Adipocyte (in vitro differentiated cells): ENCODE results near the gene CNKSR1.

Experiments used
- DNase-seq: peaks from one replicate; pipeline ENCODE4 v3.0.0-alpha.2; 2015; ENCODE audit warnings: low read depth
- H3K27me3 ChIP-seq: replicated peaks from 2 replicates; pipeline ENCODE4 v1.7.0; 2013; ENCODE audit warnings: mild to moderate bottlenecking, low read length, moderate library complexity; ENCODE audit not compliant: control insufficient read depth, insufficient read depth
- H3K36me3 ChIP-seq: 2 replicates; pipeline ENCODE4 v1.7.0; 2013; ENCODE audit warnings: low read length, mild to moderate bottlenecking, moderate library complexity; ENCODE audit not compliant: control insufficient read depth, insufficient read depth, severe bottlenecking
- H3K4me1 ChIP-seq: 2 replicates; pipeline ENCODE4 v1.7.0; 2013; ENCODE audit warnings: mild to moderate bottlenecking, low read length, moderate library complexity; ENCODE audit not compliant: control insufficient read depth, insufficient read depth
- H3K4me3 ChIP-seq: 2 replicates; pipeline ENCODE4 v1.7.0; 2013; ENCODE audit warnings: mild to moderate bottlenecking, low read length, moderate library complexity
- H3K9ac ChIP-seq: 2 replicates; pipeline ENCODE4 v1.7.0; 2013; ENCODE audit warnings: mild to moderate bottlenecking, low read length, moderate library complexity
- H3K9me3 ChIP-seq: 2 replicates; pipeline ENCODE4 v1.7.0; 2013; ENCODE audit warnings: mild to moderate bottlenecking, low read length, moderate library complexity; ENCODE audit not compliant: control insufficient read depth

CNKSR1 gene, protein sequence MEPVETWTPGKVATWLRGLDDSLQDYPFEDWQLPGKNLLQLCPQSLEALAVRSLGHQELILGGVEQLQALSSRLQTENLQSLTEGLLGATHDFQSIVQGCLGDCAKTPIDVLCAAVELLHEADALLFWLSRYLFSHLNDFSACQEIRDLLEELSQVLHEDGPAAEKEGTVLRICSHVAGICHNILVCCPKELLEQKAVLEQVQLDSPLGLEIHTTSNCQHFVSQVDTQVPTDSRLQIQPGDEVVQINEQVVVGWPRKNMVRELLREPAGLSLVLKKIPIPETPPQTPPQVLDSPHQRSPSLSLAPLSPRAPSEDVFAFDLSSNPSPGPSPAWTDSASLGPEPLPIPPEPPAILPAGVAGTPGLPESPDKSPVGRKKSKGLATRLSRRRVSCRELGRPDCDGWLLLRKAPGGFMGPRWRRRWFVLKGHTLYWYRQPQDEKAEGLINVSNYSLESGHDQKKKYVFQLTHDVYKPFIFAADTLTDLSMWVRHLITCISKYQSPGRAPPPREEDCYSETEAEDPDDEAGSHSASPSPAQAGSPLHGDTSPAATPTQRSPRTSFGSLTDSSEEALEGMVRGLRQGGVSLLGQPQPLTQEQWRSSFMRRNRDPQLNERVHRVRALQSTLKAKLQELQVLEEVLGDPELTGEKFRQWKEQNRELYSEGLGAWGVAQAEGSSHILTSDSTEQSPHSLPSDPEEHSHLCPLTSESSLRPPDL

GRCh38 chr1:26177182-26177684 lies at the start of gene CNKSR1:
Gene CNKSR1 (plus strand): TSS chr1:26177491. CDS start chr1:26177548, 57 bp downstream.
- H3K4me3 ChIP-seq = no peak within 1 kb of the TSS
- DNase-seq = no peak

DNA sequence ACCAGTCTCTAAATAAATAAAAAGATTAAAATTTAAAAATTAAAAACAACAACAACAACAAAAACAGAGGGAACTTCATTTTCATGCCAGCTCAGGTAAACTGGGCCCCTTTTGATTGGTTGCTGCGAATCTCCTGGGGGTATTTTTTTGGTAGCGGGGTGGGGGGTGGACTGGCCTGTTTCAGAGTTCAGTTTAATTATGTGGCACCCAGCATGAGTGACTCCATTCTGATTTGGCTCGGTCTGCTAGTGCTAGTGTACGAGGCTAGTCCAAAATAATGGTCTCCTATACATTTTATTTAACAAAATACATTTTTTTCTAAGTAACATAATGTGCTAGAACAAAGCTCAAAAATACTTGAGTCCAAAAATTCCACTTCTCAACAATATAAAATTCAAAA lies 47.5 kb upstream of the CNKSR1 start:
- no peak for DNase-seq
- Histone ChIP-seq H3K9me3 (no peaks in the 10 kb centered on the region), H3K9ac (no peak overlapping the region), H3K27me3 (no peaks in the 10 kb centered on the region), H3K4me1 (peaks cover 15% of the 10 kb centered on the region), H3K36me3 (no peaks in the 10 kb centered on the region), H3K4me3 (no peak overlapping the region)

More at GRCh38 chr1:26177182-26177684, at the start of gene CNKSR1:
- H3K27me3 ChIP-seq = no peaks in the 10 kb centered on the region
- H3K4me1 ChIP-seq = no peaks in the 10 kb centered on the region
- H3K9ac ChIP-seq = no peak within 1 kb of the TSS
- H3K9me3 ChIP-seq = no peaks in the 10 kb centered on the region
- no peaks in the 10 kb centered on the region for H3K36me3 ChIP-seq

DNA sequence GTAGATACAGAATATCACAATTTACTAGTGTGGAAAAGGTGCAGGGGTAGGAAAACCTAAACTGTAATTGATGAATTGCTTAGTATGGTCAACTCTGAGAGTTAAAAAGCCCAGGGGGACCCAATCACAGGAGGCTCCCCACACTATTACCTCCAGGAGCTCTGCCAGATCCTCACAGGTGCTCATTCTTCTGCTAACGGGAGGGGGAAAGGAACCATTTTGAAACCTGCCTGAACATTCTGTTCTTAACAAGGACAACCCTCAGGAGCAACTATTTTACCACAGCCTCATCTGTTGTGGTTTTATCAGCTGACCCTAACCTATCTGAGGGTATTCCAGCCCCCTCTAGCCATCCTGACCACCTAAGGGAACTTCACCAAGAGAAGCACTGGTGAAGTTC lies 46.6 kb upstream of the CNKSR1 start:
- Histone ChIP-seq H3K4me1 (peaks cover 15% of the 10 kb centered on the region), H3K9ac (no peak overlapping the region), H3K4me3 (no peak overlapping the region), H3K9me3 (no peaks in the 10 kb centered on the region), H3K36me3 (no peaks in the 10 kb centered on the region), H3K27me3 (no peaks in the 10 kb centered on the region)
- no peak for DNase-seq

DNA sequence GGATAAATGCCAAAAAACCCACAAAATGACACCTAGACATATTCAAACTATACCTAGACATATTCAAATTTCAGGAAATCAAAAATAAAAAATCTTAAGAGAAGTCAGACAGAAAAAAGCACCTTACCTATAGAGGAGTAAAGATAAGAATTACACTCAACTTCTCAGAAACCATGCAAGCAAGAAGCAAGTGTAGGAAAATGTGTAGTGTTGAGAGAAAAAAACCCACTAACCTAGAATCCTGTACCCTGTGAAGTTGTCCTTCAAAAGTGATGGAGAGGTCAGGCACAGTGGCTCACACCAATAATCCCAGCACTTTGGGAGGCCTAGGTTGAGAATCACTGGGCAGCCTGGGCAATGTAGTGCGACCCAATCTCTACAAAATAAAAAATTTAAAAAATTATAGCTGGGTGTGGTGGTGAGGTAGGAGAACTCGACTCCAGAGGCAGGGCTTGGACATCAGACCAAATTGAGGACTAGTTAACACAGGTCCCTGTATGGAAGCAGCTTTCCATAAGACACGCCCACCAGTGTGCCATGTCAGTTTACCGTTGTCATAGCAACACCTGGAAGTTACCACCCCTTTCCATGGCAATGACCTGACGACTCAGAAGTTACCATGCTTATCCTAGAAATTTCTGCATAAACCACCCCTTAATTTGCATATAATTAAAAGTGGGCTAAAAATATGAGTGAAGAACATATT lies 45.0 kb upstream of the CNKSR1 start:
- Histone ChIP-seq H3K9ac (no peak overlapping the region), H3K4me1 (peaks cover 4% of the 10 kb centered on the region), H3K27me3 (no peaks in the 10 kb centered on the region), H3K9me3 (no peaks in the 10 kb centered on the region), H3K4me3 (no peak overlapping the region), H3K36me3 (no peaks in the 10 kb centered on the region)
- no peak for DNase-seq

DNA sequence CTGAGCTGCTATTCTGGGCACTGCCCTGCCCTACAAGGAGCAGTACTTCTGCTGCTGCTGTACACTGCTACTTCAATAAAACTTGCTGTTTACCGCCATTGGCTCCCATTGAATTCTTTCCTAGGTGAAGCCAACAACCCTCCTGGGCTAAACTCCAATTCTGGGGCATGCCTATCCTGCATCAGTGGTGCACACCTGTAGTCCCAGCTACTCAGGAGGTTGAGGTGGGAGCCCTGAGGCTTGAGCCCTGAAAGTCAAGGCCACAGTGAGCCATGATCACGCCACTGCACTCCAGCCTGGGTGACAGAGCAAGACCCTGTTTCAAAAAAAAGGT lies 44.5 kb upstream of the CNKSR1 start:
- Histone ChIP-seq H3K9ac (no peak overlapping the region), H3K4me1 (no peaks in the 10 kb centered on the region), H3K36me3 (no peaks in the 10 kb centered on the region), H3K27me3 (no peaks in the 10 kb centered on the region), H3K9me3 (no peaks in the 10 kb centered on the region), H3K4me3 (no peak overlapping the region)
- no peak for DNase-seq

- no peak for DNase-seq
- no peak overlapping the region for H3K4me3 ChIP-seq
Measured at GRCh38 chr1:26134466-26134865, 42.8 kb upstream of the CNKSR1 start.

DNA sequence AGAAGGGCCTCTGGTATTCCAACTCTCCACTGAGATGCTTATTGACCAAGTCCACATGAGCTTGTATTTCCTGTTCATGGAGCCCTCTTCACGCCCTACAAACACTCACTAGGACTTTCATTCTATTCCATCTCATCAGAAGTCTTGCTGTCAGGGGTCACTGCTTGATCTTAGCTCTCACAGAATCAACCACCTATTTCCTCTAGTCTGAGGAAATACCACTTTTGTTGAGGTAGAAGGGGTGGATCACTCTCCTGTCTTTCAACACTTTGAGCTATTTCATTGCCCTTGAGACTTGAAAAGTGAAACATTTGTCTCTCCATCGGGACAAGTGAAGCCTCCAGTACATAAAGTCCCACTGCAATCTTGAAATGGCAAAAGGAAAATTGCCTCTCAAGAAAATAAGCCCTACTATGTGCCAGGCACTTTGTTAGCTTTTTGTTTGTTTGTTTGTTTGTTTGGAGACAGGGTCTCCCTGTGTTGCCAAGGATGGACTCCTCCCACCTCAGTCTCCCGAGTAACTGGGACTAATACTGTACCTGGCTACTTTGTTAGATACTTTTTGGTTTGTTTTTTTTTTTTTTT lies 38.2 kb upstream of the CNKSR1 start:
- no peaks in the 10 kb centered on the region for H3K9me3 ChIP-seq
- H3K9ac ChIP-seq = no peak overlapping the region
- no peak overlapping the region for H3K4me3 ChIP-seq
- no peak for DNase-seq
- H3K4me1 ChIP-seq = no peaks in the 10 kb centered on the region
- H3K27me3 ChIP-seq = no peaks in the 10 kb centered on the region
- H3K36me3 ChIP-seq = no peaks in the 10 kb centered on the region

More at GRCh38 chr1:26134466-26134865, 42.8 kb upstream of the CNKSR1 start:
- H3K9ac ChIP-seq = no peak overlapping the region
- no peaks in the 10 kb centered on the region for H3K36me3 ChIP-seq
- H3K9me3 ChIP-seq = no peaks in the 10 kb centered on the region
- no peaks in the 10 kb centered on the region for H3K27me3 ChIP-seq
- H3K4me1 ChIP-seq = no peaks in the 10 kb centered on the region

DNA sequence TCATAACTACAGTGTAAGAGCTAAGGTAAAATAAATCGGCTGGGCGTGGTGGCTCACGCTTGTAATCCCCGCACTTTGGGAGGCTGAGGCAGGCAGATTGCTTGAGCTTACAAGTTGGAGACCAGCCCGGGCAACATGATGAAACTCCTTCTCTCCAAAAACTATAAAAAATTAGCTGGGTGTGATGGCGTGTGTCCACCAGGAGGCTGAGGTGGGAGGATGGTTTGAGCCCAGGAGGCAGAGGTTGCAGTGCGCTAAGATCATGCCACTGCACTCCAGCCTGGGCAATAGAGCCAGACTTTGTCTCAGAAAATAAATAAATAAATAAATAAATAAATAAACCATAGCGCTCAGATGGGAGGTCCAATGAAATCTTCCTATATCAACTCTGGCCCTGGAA lies 35.1 kb upstream of the CNKSR1 start:
- Histone ChIP-seq H3K27me3 (peaks cover 15% of the 10 kb centered on the region), H3K9me3 (no peaks in the 10 kb centered on the region), H3K4me1 (no peaks in the 10 kb centered on the region), H3K9ac (no peak overlapping the region), H3K4me3 (no peak overlapping the region), H3K36me3 (no peaks in the 10 kb centered on the region)
- no peak for DNase-seq

DNA sequence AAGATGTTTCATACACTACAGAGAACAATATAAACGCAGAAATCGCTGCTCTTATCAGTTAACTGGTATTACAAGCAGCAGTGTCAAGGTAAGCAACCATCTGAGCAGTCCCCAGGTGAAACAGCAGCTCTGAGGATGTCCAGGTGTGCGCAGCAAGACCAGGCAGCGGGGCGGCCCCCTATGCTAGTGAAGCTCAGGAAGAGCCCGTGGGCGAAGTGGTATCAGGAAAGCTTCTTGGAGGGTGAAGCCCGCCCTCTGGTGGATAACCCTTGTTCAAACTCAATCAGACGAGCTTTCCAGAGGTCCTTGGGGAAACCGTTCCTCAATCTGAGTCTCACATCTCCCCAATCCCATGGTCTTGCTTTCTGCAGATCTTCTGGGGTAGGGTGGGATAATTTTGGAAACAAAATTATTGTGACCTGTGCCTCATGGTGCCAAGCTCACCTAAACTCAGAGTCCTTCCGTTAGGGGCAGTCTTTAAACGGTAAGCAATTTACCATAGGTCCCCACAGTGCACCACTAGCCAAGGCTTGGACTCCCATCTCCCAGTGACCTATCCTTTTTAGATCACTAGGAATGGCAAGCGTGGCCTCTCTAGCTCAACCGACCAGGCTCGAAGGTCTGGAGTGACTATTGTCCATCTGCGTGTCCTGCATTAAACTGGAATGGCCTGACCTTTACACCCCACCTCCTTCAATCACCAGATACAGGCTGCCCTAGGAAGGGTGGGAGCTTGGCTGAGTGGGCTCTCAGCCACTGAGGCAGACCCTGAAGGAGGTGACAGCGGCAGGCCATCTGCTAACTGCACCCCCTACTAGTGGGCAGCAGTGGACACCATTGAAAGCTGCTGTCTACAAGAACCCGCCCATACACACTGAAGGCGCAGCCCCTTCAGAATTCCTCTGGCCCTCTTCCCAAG lies 32.0 kb upstream of the CNKSR1 start:
- Histone ChIP-seq H3K36me3 (no peaks in the 10 kb centered on the region), H3K9me3 (no peaks in the 10 kb centered on the region), H3K4me3 (no peak overlapping the region), H3K4me1 (no peaks in the 10 kb centered on the region), H3K27me3 (peaks cover 39% of the 10 kb centered on the region), H3K9ac (no peak overlapping the region)
- DNase-seq = peak; percentile 94

DNA sequence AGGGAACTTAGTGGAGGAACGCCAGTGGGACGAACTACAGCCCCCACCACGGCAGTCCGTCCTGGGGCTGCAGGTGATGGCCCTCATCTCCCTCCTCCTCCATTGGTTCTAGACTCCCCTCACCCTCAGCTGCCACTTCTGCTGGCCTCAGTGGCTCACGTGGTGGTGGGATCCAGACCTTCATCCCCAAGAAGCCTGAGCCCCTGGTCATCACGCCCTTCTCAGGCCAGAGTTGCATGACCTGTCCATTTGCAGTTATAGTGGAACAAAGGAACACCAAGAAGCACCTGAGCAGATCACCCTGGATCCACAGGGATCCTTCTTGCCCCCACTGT lies 31.4 kb upstream of the CNKSR1 start:
- Histone ChIP-seq H3K4me3 (no peak overlapping the region), H3K9ac (no peak overlapping the region), H3K36me3 (no peaks in the 10 kb centered on the region), H3K27me3 (peaks cover 44% of the 10 kb centered on the region), H3K9me3 (no peaks in the 10 kb centered on the region), H3K4me1 (no peaks in the 10 kb centered on the region)
- DNase-seq = no peak
